GM23338 (cell line): Measurements from ENCODE around the gene ANKMY2.

Source experiments
- CREB1 ChIP-seq: fragments of 250-450 bp; sonication (Bioruptor Pico); IDR thresholded peaks from 2 replicates; pipeline ENCODE4 v1.5.0; 2020; ENCODE audit warnings: low read depth, mild to moderate bottlenecking, moderate library complexity
- CTCF ChIP-seq, 2 experiments: fragments of 200-600 bp in 1 of 2; sonication (generic) in 1 of 2; conservative IDR thresholded peaks; 2 replicates each; pipeline versions ENCODE4 v1.5.1 to v1.6.1; 2016 to 2017; ENCODE audit warnings: antibody characterized with exemption in 2 of 2, low read depth in 2 of 2, mild to moderate bottlenecking in 2 of 2, moderate library complexity in 1 of 2
- ETS1 ChIP-seq: IDR thresholded peaks from 2 replicates; pipeline ENCODE4 v1.6.1; 2016; ENCODE audit warnings: antibody characterized with exemption
- EZH2 ChIP-seq: fragments of 200-600 bp; sonication (generic); IDR thresholded peaks from one replicate; pipeline ENCODE4 v1.8.0; 2017; ENCODE audit warnings: antibody characterized with exemption, mild to moderate bottlenecking, low read depth; ENCODE audit not compliant: unreplicated experiment
- JUNB ChIP-seq: IDR thresholded peaks from one replicate; pipeline ENCODE4 v1.6.1; 2016; ENCODE audit warnings: antibody characterized with exemption; ENCODE audit not compliant: unreplicated experiment
- NANOG ChIP-seq: IDR thresholded peaks from 2 replicates; pipeline ENCODE4 v1.6.1; 2016; ENCODE audit warnings: antibody characterized with exemption, borderline replicate concordance
- POLR2AphosphoS5 ChIP-seq: IDR thresholded peaks from 2 replicates; pipeline ENCODE4 v1.6.1; 2016; ENCODE audit warnings: antibody characterized with exemption, low read depth
- REST ChIP-seq: IDR thresholded peaks from one replicate; pipeline ENCODE4 v1.6.1; 2018; ENCODE audit warnings: antibody characterized with exemption; ENCODE audit not compliant: unreplicated experiment
- ZNF114 ChIP-seq: fragments of 250-450 bp; sonication (Bioruptor Pico); IDR thresholded peaks from 2 replicates; pipeline ENCODE4 v1.5.0; 2020; ENCODE audit warnings: mild to moderate bottlenecking, moderate library complexity

GRCh38 chr7:16587790-16588189 lies 57.8 kb downstream of the ANKMY2 start:
- TF ChIP-seq CTCF (conservative IDR thresholded peaks at IDR 0.05; ENCODE audit: low read depth in 2 of 2) (no peak), CREB1 (CRISPR knock-in tag) (no peak), EZH2 (no peak), POLR2AphosphoS5 (no peak), REST (no peak), ZNF114 (CRISPR knock-in tag) (no peak), ETS1 (no peak), NANOG (no peak), JUNB (no peak)
